ENCODE data around the gene PRKN.
"Not testable (repeated sequence)": the region's sequence is repeated elsewhere in the genome, so short reads cannot be mapped to it uniquely, and the experiment has no call there.

Gene PRKN

DNA sequence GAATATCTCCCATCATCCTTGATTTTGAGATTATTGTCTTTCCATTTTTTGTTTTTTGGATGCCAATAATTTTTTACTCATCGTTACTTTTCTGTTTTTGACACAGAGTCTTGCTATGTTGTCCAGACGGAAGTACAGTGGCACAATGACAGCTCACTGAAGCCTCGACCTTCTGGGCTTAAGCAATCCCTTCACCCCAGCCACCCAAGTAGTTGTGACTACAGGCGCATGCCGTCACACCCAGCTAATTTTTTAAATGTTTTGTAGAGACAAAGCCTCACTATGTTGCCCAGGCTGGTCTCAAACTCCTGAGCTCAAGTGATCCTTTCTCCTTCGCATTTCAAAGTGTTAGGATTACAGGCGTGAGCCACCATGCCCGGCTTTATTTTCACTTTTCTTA lies 851.3 kb downstream of the PRKN start:
- no peak for TF ChIP-seq GATA1 (IDR thresholded peaks at IDR 0.05; ENCODE audit: low read depth, low read length)
- no peak for DNase-seq

GRCh38 chr6:161870236-161870901 lies 857.2 kb downstream of the PRKN start:
- no peak for DNase-seq
- TF ChIP-seq POLR2A (IDR thresholded peaks at IDR 0.05; ENCODE audit: low read length) (no peak), GATA1 (IDR thresholded peaks at IDR 0.05; ENCODE audit: low read depth, low read length) (no peak)

DNA sequence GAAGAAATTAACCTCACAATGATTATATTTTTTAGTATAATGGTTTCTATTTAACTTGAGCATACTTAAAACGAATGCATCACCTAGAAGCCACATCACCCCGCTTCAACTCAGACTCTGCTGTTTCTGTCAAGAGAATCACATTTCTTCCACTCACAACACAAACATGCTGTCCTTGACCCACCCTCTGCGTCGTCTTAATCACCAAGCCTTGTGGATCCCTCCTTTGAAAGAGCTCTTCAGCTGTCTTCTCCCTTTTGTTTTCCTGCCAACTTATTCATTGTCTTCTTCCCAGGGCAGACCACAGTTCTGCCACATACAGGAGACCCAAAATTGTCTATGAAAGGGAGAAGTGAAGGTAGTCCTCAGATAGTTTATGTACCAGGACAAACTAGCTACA lies 858.1 kb downstream of the PRKN start:
- no peak for TF ChIP-seq POLR2A (IDR thresholded peaks at IDR 0.05; ENCODE audit: low read length)
- no peak for TF ChIP-seq GATA1 (IDR thresholded peaks at IDR 0.05; ENCODE audit: low read depth, low read length)
- no peak for DNase-seq

GRCh38 chr6:161866570-161866969 lies 861.0 kb downstream of the PRKN start:
- DNase-seq, result no peak
- TF ChIP-seq POLR2A (IDR thresholded peaks at IDR 0.05; ENCODE audit: low read length), result no peak
- TF ChIP-seq GATA1 (IDR thresholded peaks at IDR 0.05; ENCODE audit: low read depth, low read length), result no peak

- DNase-seq, result not testable (repeated sequence)
Measured at GRCh38 chr6:161861061-161861460, 866.5 kb downstream of the PRKN start.

GRCh38 chr6:161853657-161854056 lies 873.9 kb downstream of the PRKN start:
- TF ChIP-seq POLR2A (IDR thresholded peaks at IDR 0.05; ENCODE audit: low read length) (no peak), GATA1 (IDR thresholded peaks at IDR 0.05; ENCODE audit: low read depth, low read length) (no peak)
- no peak for DNase-seq

GRCh38 chr6:161851486-161851885 lies 876.1 kb downstream of the PRKN start:
- DNase-seq, result not testable (repeated sequence)

DNA sequence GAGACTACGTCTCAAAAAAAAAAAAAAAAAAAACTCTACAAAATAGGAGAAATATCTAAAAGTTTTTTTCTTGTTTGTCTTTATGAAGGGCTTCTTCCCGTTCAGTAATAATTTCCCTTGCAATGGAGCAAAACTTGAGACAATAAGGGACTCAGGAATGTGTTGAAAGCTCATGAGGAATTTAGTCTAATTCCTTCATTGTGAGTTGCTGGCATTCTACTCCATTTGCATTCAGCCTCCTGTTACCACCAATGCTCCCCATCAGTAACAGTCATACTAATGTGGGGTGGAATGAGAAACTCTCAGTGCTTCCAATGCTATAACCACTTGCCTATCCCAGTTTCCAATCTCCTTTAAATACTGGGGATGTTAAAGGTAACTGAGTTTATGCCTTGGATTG lies 877.0 kb downstream of the PRKN start:
- no peak for TF ChIP-seq GATA1 (IDR thresholded peaks at IDR 0.05; ENCODE audit: low read depth, low read length)
- no peak for TF ChIP-seq POLR2A (IDR thresholded peaks at IDR 0.05; ENCODE audit: low read length)
- DNase-seq, result no peak

DNA sequence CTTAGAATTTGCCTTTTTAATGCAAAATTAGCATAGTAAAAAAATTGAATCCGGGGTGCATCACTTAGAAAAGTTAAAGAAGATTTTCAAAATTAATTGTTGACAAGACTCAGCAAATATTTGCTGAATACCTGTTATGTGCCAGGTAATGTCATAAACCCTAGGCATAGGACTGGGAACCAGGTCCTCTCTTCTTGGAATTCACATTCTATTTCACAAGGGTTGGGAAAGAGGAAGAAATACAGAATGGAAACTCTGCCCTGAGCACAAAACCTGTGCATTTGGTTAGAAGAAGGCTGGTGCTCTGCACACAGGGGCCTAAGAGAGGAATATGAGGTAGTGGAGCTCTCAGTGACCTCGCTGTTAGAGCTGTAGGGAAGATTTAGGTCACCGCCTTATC lies 879.9 kb downstream of the PRKN start:
- TF ChIP-seq POLR2A (IDR thresholded peaks at IDR 0.05; ENCODE audit: low read length) (no peak), GATA1 (IDR thresholded peaks at IDR 0.05; ENCODE audit: low read depth, low read length) (no peak)
- DNase-seq, result no peak

GRCh38 chr6:161844804-161845203 lies 882.8 kb downstream of the PRKN start:
- no peak for TF ChIP-seq POLR2A (IDR thresholded peaks at IDR 0.05; ENCODE audit: low read length)
- no peak for TF ChIP-seq GATA1 (IDR thresholded peaks at IDR 0.05; ENCODE audit: low read depth, low read length)
- no peak for DNase-seq

GRCh38 chr6:161843066-161843465 lies 884.5 kb downstream of the PRKN start:
- DNase-seq, result no peak
- TF ChIP-seq GATA1 (IDR thresholded peaks at IDR 0.05; ENCODE audit: low read depth, low read length), result no peak
- TF ChIP-seq POLR2A (IDR thresholded peaks at IDR 0.05; ENCODE audit: low read length), result no peak

DNA sequence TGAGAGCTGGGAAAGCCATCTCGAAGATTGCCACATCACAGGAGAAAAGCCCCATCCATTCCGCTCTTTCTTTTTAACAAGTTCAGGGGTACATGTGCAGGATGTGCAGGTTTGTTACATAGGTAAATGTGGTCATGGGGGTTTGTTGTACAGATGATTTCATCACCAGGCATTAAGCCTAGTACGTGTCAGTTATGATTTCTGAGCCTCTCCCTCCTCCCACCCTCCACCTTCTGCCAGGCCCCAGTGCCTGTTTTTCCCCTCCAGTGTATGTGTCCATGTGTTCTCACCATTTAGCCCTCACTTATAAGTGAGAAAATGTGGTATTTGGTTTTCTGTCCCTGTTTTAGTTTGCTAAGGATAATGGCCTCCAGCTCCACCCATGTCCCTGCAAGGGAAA lies 887.2 kb downstream of the PRKN start:
- TF ChIP-seq GATA1 (IDR thresholded peaks at IDR 0.05; ENCODE audit: low read depth, low read length), result no peak
- no peak for TF ChIP-seq POLR2A (IDR thresholded peaks at IDR 0.05; ENCODE audit: low read length)
- no peak for DNase-seq

- TF ChIP-seq GATA1 (IDR thresholded peaks at IDR 0.05; ENCODE audit: low read depth, low read length) (no peak), POLR2A (IDR thresholded peaks at IDR 0.05; ENCODE audit: low read length) (no peak)
- DNase-seq, result no peak
Measured at GRCh38 chr6:161838306-161839035, 889.1 kb downstream of the PRKN start.

DNA sequence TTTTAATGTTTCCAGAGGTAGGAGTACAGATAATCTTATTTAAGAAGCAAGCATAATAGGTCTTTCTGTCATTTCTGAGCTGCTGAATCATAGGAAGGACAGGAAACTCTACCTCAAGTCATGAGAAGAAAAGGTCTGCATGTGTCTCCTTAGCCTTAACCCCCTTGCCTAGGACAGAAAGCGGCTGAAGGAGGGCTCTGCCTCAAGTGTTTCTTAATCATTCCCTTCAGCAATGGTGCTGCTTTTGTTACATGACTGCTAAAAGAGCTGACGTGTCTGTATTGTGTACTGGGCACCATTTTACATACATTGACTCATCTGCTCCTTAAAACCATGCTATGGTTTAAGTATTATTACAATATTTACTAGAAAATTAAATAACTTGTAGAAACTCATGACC lies 889.7 kb downstream of the PRKN start:
- TF ChIP-seq POLR2A (IDR thresholded peaks at IDR 0.05; ENCODE audit: low read length), result no peak
- no peak for TF ChIP-seq GATA1 (IDR thresholded peaks at IDR 0.05; ENCODE audit: low read depth, low read length)
- no peak for DNase-seq

DNA sequence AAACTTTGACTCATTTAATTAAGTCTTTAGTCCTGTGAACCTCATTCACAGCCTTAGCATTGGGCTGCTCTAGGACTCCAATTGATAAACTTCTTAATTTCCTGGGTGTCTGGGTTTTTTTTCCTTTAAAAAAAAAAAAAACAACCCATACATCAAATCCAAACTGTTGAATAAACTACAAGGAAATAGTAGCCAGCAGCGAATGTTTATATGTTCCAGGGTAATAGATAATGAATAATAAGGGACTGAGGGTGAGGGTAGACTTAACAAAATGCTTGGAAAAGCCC lies 890.2 kb downstream of the PRKN start:
- TF ChIP-seq POLR2A (IDR thresholded peaks at IDR 0.05; ENCODE audit: low read length) (no peak), GATA1 (IDR thresholded peaks at IDR 0.05; ENCODE audit: low read depth, low read length) (no peak)
- no peak for DNase-seq
